SK-N-SH treated with all-trans-retinoic acid at 6 μM for 48 hours (cell line): ENCODE measurements around the gene C8B.

ENCODE experiments used
- ATAC-seq: fragments of 200-7000 bp; cut with Tn5 transposase; 3 replicates; pipeline ENCODE4 v1.9.1; 2020; ENCODE audit warnings: mild to moderate bottlenecking, moderate library complexity
- CREB5 ChIP-seq: fragments of 250-450 bp; sonication (Bioruptor Pico); IDR thresholded peaks from 2 replicates; pipeline ENCODE4 v1.5.1; 2020; ENCODE audit warnings: low read depth, mild to moderate bottlenecking, moderate library complexity
- CSDC2 ChIP-seq: fragments of 250-450 bp; sonication (Bioruptor Pico); IDR thresholded peaks from 2 replicates; pipeline ENCODE4 v1.5.0; 2020; ENCODE audit warnings: mild to moderate bottlenecking, moderate library complexity
- CSRNP3 ChIP-seq: fragments of 250-450 bp; sonication (Bioruptor Pico); IDR thresholded peaks from 2 replicates; pipeline ENCODE4 v1.5.1; 2021; ENCODE audit warnings: mild to moderate bottlenecking, moderate library complexity
- ESRRG ChIP-seq: fragments of 250-450 bp; sonication (Bioruptor Pico); IDR thresholded peaks from 2 replicates; pipeline ENCODE4 v1.6.1; 2021; ENCODE audit warnings: mild to moderate bottlenecking
- ISL1 ChIP-seq: fragments of 250-450 bp; sonication (Bioruptor Pico); IDR thresholded peaks from 2 replicates; pipeline ENCODE4 v2.1.2; 2022; ENCODE audit warnings: mild to moderate bottlenecking, moderate library complexity
- OSR1 ChIP-seq: fragments of 250-450 bp; sonication (Bioruptor Pico); IDR thresholded peaks from 2 replicates; pipeline ENCODE4 v1.8.0; 2022; ENCODE audit warnings: moderate library complexity, mild to moderate bottlenecking, inconsistent platforms
- PATZ1 ChIP-seq: fragments of 250-450 bp; sonication (Bioruptor Pico); IDR thresholded peaks from 2 replicates; pipeline ENCODE4 v1.8.0; 2020; ENCODE audit warnings: mild to moderate bottlenecking, moderate library complexity, borderline replicate concordance
- POU6F1 ChIP-seq: fragments of 250-450 bp; sonication (Bioruptor Pico); IDR thresholded peaks from 2 replicates; pipeline ENCODE4 v1.8.0; 2021; ENCODE audit warnings: low read depth, mild to moderate bottlenecking, moderate library complexity, borderline replicate concordance
- PPARA ChIP-seq: fragments of 250-450 bp; sonication (Bioruptor Pico); IDR thresholded peaks from 2 replicates; pipeline ENCODE4 v1.5.0; 2020; ENCODE audit warnings: mild to moderate bottlenecking, borderline replicate concordance
- SNAI2 ChIP-seq: fragments of 250-450 bp; sonication (Bioruptor Pico); IDR thresholded peaks from 2 replicates; pipeline ENCODE4 v1.5.0; 2020; ENCODE audit warnings: mild to moderate bottlenecking, moderate library complexity
- TCF4 ChIP-seq: fragments of 250-450 bp; sonication (Bioruptor Pico); IDR thresholded peaks from 2 replicates; pipeline ENCODE4 v1.8.0; 2021; ENCODE audit warnings: mild to moderate bottlenecking, moderate library complexity, borderline replicate concordance
- TOX ChIP-seq: fragments of 250-450 bp; sonication (Bioruptor Pico); IDR thresholded peaks from 2 replicates; pipeline ENCODE4 v1.8.0; 2021; ENCODE audit warnings: mild to moderate bottlenecking, moderate library complexity, borderline replicate concordance
- ZC3H10 ChIP-seq: fragments of 250-450 bp; sonication (Bioruptor Pico); IDR thresholded peaks from 2 replicates; pipeline ENCODE4 v1.5.1; 2021; ENCODE audit warnings: mild to moderate bottlenecking, moderate library complexity
- ZFP3 ChIP-seq: fragments of 250-450 bp; sonication (Bioruptor Pico); IDR thresholded peaks from 2 replicates; pipeline ENCODE4 v1.5.0; 2020; ENCODE audit warnings: mild to moderate bottlenecking, moderate library complexity
- ZFP30 ChIP-seq: fragments of 450-650 bp; formaldehyde crosslinking; IDR thresholded peaks from 2 replicates; pipeline ENCODE4 v1.5.0; 2022; ENCODE audit warnings: mild to moderate bottlenecking, moderate library complexity
- ZNF565 ChIP-seq: fragments of 450-650 bp; formaldehyde crosslinking; conservative IDR thresholded peaks from 2 replicates; pipeline ENCODE4 v1.5.0; 2020; ENCODE audit warnings: low read depth, mild to moderate bottlenecking, moderate library complexity

C8B gene

GRCh38 chr1:56925193-56925592 is 40.6 kb downstream of the C8B start:
- TF ChIP-seq TOX: no peak
- TF ChIP-seq ESRRG (CRISPR knock-in tag): no peak
- TF ChIP-seq CSRNP3 (CRISPR knock-in tag): no peak
- no peak for TF ChIP-seq ZFP3 (CRISPR knock-in tag)
- ATAC-seq: no peak

GRCh38 chr1:56924116-56924515 is 41.7 kb downstream of the C8B start:
- no peak for ATAC-seq
- TF ChIP-seq PATZ1 (CRISPR knock-in tag): no peak
- no peak for TF ChIP-seq PPARA (CRISPR knock-in tag)
- no peak for TF ChIP-seq OSR1 (CRISPR knock-in tag)
- TF ChIP-seq TCF4 (CRISPR knock-in tag): no peak
- TF ChIP-seq ZNF565 (CRISPR knock-in tag): no peak
- TF ChIP-seq CSRNP3 (CRISPR knock-in tag): no peak
- TF ChIP-seq ZC3H10 (CRISPR knock-in tag): no peak
- no peak for TF ChIP-seq POU6F1 (CRISPR knock-in tag)
- TF ChIP-seq ZFP3 (CRISPR knock-in tag): no peak

GRCh38 chr1:56923201-56923600 is 42.6 kb downstream of the C8B start:
- ATAC-seq: no peak
- TF ChIP-seq CREB5 (CRISPR knock-in tag): no peak
- TF ChIP-seq POU6F1 (CRISPR knock-in tag): no peak
- no peak for TF ChIP-seq OSR1 (CRISPR knock-in tag)

- no peak for ATAC-seq
Measured at GRCh38 chr1:56922507-56922906, 43.3 kb downstream of the C8B start.

More at GRCh38 chr1:56922507-56922906, 43.3 kb downstream of the C8B start:
- TF ChIP-seq POU6F1 (CRISPR knock-in tag) (no peak), ISL1 (CRISPR knock-in tag) (no peak), SNAI2 (CRISPR knock-in tag) (no peak), OSR1 (CRISPR knock-in tag) (no peak), CSRNP3 (CRISPR knock-in tag) (no peak), CSDC2 (no peak), ZFP30 (no peak)
